Adrenal gland (tissue), 12 donors: ENCODE measurements around the gene SLU7. TPM values are rescaled to one million over a fixed set of nuclear protein-coding genes. Genes with fewer than 3 reads are reported as not detected.

Experiments
- DNase-seq, 7 donors: peaks; one replicate each; pipeline ENCODE4 v3.0.0-alpha.2; 2019 to 2020
- H3K27ac ChIP-seq, 5 donors: fragments of 200-600 bp; sonication (generic) in 4 of 5; 1 replicate in 3 of 5; 2 replicates in 2 of 5; pipeline versions ENCODE4 v1.5.1 to v1.8.0; 2016 to 2020; ENCODE audit warnings: mild to moderate bottlenecking in 1 of 5
- H3K27me3 ChIP-seq: fragments of 200-600 bp; 2 replicates; pipeline ENCODE4 v1.8.0; 2021
- H3K36me3 ChIP-seq, 2 donors: fragments of 200-600 bp; replicated peaks in 1 of 2; 1 replicate in 1 of 2; 2 replicates in 1 of 2; pipeline versions ENCODE4 v1.5.1 to v1.8.0; 2018 to 2022
- H3K4me1 ChIP-seq, 2 donors: fragments of 200-600 bp; replicated peaks in 1 of 2; 1 replicate in 1 of 2; 2 replicates in 1 of 2; pipeline versions ENCODE4 v1.5.1 to v1.8.0; 2018 to 2021
- H3K4me3 ChIP-seq, 4 donors: fragments of 200-600 bp; sonication (generic) in 3 of 4; one replicate each; pipeline ENCODE4 v1.5.1; 2016 to 2018
- H3K9me3 ChIP-seq, 3 donors: fragments of 200-600 bp; sonication (generic) in 1 of 3; replicated peaks in 1 of 3; 1 replicate in 2 of 3; 2 replicates in 1 of 3; pipeline versions ENCODE4 v1.5.1 to v1.8.0; 2016 to 2021
- CTCF ChIP-seq, 6 experiments: fragments of 450-650 bp in 4 of 6; fragments of 200-600 bp in 2 of 6; sonication (generic) in 1 of 6; IDR thresholded peaks; 1 replicate in 5 of 6; 2 replicates in 1 of 6; pipeline versions ENCODE4 v1.5.1 to v1.8.0; 2016 to 2021; ENCODE audit warnings: antibody characterized with exemption in 6 of 6, mild to moderate bottlenecking in 2 of 6, moderate library complexity in 1 of 6
- POLR2A ChIP-seq, 2 donors: fragments of 450-650 bp; IDR thresholded peaks; one replicate each; pipeline ENCODE4 v1.6.1; 2017; ENCODE audit warnings: antibody characterized with exemption in 2 of 2, mild to moderate bottlenecking in 2 of 2, moderate library complexity in 1 of 2
- WGBS, 4 donors: extraction: QIAGEN DNeasy Blood & Tissue Kit in 2 of 4; methylation state at CpG; one replicate each; pipeline versions ENCODE4 v1.1.5 to v1.1.7; 2013 to 2017; 5-methylcytosine and 5-hydroxymethylcytosine counted together
- intact Hi-C, 2 donors: fragments of 100-400 bp; cut with DNase I; formaldehyde crosslinking; loops; one replicate each; pipeline versions ENCODE4 v1.14.1 to v1.15.0; 2022 to 2023
- polyA plus RNA-seq, 3 donors: library from polyadenylated mRNA; stranded (reverse); fragments of 200-250 nt in 2 of 3; fragments of 350-450 nt in 1 of 3; fragmentation: Illumina TruSeq in 1 of 3; extraction: RNeasy Lipid Tissue Mini Kit (QIAGEN cat#74804) in 1 of 3; gene quantifications; one replicate each; pipeline ENCODE4 v1.2.3, GENCODE V29; 2013 to 2014
- total RNA-seq, 9 donors: library from RNA; depleted of rRNA in 4 of 9; stranded (reverse); fragments of >200 nt in 4 of 9; fragments of 120-200 nt in 1 of 9; fragmentation: NEBNext Ultra II Directional in 1 of 9; extraction: Animal tissue kit (Norgen Biotek cat#: 25700) in 1 of 9; gene quantifications; one replicate each; pipeline versions ENCODE4 v1.1.0 to v1.2.4, GENCODE V29; 2013 to 2023
- donor health status: healthy with polysubstance abuse.
- donor health status: Bipolar disorder and iron deficiency.
- donor health status: DM: yes; HTN: yes; CAD: no.
- donor health status: DM: no; HTN: no; CAD: no.
- donor health status: DM: no; HTN: no; CAD: no.
- donor health status: DM: yes; HTN: yes; CAD: no.

SLU7 gene
- total and polyA plus RNA-seq, 12 donors: 27.1 to 138 (median 47.7) TPM

- intact Hi-C loops: no loop called here
Measured at GRCh38 chr5:160356550-160357347, 62.1 kb downstream of the SLU7 start.

GRCh38 chr5:160354666-160355065 is 64.2 kb downstream of the SLU7 start:
- intact Hi-C loops: no loop called here
- no peaks in the 10 kb centered on the region for H3K36me3 ChIP-seq
- WGBS, 4 donors: 90 to 95% (median 92%) methylated on average over 11 to 14 of the region's 14 CpGs
- H3K27me3 ChIP-seq: no peaks in the 10 kb centered on the region
- H3K27ac ChIP-seq: no peak overlapping the region
- TF ChIP-seq CTCF (IDR thresholded peaks at IDR 0.05) (no peak), POLR2A (IDR thresholded peaks at IDR 0.05) (no peak)
- no peaks in the 10 kb centered on the region for H3K9me3 ChIP-seq
- DNase-seq: no peak
- H3K4me1 ChIP-seq: peaks cover 0 to 7% of the 10 kb centered on the region in 2 donors
- H3K4me3 ChIP-seq: no peak overlapping the region

More at GRCh38 chr5:160356550-160357347, 62.1 kb downstream of the SLU7 start:
- TF ChIP-seq POLR2A (IDR thresholded peaks at IDR 0.05) (no peak), CTCF (IDR thresholded peaks at IDR 0.05) (no peak)
- no peaks in the 10 kb centered on the region for H3K9me3 ChIP-seq
- no peak overlapping the region for H3K4me3 ChIP-seq
- H3K27ac ChIP-seq: peak overlapping the region in 1 of 5 donors; percentile 2
- 68 to 87% (median 74%) methylated on average over 7 of the region's 7 CpGs for WGBS, 4 donors
- H3K4me1 ChIP-seq: peaks cover 0 to 7% of the 10 kb centered on the region in 2 donors
- H3K36me3 ChIP-seq: no peaks in the 10 kb centered on the region
- DNase-seq: no peak
- no peaks in the 10 kb centered on the region for H3K27me3 ChIP-seq

DNA sequence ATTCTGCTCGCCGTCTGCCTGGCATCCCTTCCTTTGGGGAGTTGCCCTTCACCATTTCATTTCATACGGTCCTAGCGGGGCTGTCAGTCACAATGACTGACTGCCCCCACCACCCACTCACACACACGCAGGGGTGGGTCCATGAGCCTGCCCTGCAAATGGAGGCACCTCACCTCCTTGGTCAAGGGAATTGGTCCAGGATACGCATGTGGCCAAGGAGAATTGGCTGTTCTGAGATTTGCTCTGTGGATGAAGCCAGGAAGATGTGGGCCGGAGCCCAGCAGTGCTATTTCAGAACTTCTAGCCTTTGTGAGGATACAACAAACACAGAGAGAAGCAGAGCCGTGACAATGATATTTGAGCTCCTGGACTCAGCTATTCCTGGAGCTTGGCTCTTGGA is 65.5 kb downstream of the SLU7 start:
- no peaks in the 10 kb centered on the region for H3K27me3 ChIP-seq
- DNase-seq: no peak
- intact Hi-C loops: no loop called here
- peaks cover 0 to 7% of the 10 kb centered on the region in 2 donors for H3K4me1 ChIP-seq
- H3K27ac ChIP-seq: no peak overlapping the region
- TF ChIP-seq POLR2A (IDR thresholded peaks at IDR 0.05) (no peak), CTCF (IDR thresholded peaks at IDR 0.05) (no peak)
- H3K4me3 ChIP-seq: no peak overlapping the region
- no peaks in the 10 kb centered on the region for H3K9me3 ChIP-seq
- whole genome bisulfite sequencing, 4 donors: 85 to 92% (median 89%) methylated on average over 8 of the region's 8 CpGs
- H3K36me3 ChIP-seq: no peaks in the 10 kb centered on the region

- Histone ChIP-seq H3K27ac (no peak overlapping the region), H3K9me3 (no peaks in the 10 kb centered on the region), H3K36me3 (no peaks in the 10 kb centered on the region), H3K4me1 (peaks cover 0 to under 1% of the 10 kb centered on the region in 2 donors), H3K27me3 (no peaks in the 10 kb centered on the region), H3K4me3 (no peak overlapping the region)
- intact Hi-C loops: no loop called here
- TF ChIP-seq CTCF (IDR thresholded peaks at IDR 0.05): no peak
- TF ChIP-seq POLR2A (IDR thresholded peaks at IDR 0.05): no peak
- no peak for DNase-seq
- WGBS, 4 donors: 94 to 100% (median 98%) methylated on average over 2 to 4 of the region's 4 CpGs
Measured at GRCh38 chr5:160352308-160352707, 66.6 kb downstream of the SLU7 start.

Other genes starting within 250 kb of the SLU7 start
- 10 to 100 TPM in 2 of 9 donors, 1 to 10 TPM in 5, under 1 TPM in 1, not detected in 1; 0.39 to 12.8 (median 8.4) TPM for gene FABP6, start 189.6 kb downstream of the SLU7 start, total RNA-seq
- 10 to 100 TPM; 12.6 to 29.4 (median 17.4) TPM for gene FABP6, start 189.6 kb downstream of the SLU7 start, polyA plus RNA-seq
- gene CCNJL, start 106.5 kb downstream of the SLU7 start, total RNA-seq: 10 to 100 TPM in 1 of 9 donors, 1 to 10 TPM in 8; 1.2 to 10.6 (median 5.1) TPM
- gene CCNJL, start 106.5 kb downstream of the SLU7 start, polyA plus RNA-seq: 1 to 10 TPM; 1.7 to 3.3 (median 2.0) TPM
- 1 to 10 TPM in 2 of 9 donors, under 1 TPM in 6, not detected in 1; 0.11 to 2.1 (median 0.53) TPM for gene C1QTNF2, start 48.5 kb downstream of the SLU7 start, total RNA-seq
- gene C1QTNF2, start 48.5 kb downstream of the SLU7 start, polyA plus RNA-seq: 1 to 10 TPM in 2 of 3 donors, under 1 TPM in 1; 0.24 to 1.2 (median 1.0) TPM
- gene FAM200C, start 19.0 kb downstream of the SLU7 start, total RNA-seq: 1 to 10 TPM in 8 of 9 donors, under 1 TPM in 1; 0.42 to 9.0 (median 5.1) TPM
- 1 to 10 TPM; 3.2 to 6.8 (median 6.2) TPM for gene FAM200C, start 19.0 kb downstream of the SLU7 start, polyA plus RNA-seq
- gene PTTG1, start 2.8 kb upstream of the SLU7 start, total RNA-seq: 10 to 100 TPM in 4 of 9 donors, 1 to 10 TPM in 5; 2.2 to 56.3 (median 6.5) TPM
- gene PTTG1, start 2.8 kb upstream of the SLU7 start, polyA plus RNA-seq: 1 to 10 TPM; 3.2 to 8.7 (median 4.8) TPM